Measurements from ENCODE around the gene TENM3. TPM values are rescaled to one million over a fixed set of nuclear protein-coding genes. Genes with fewer than 3 reads are reported as not detected.

TENM3 gene
- total RNA-seq, 1 donor from 2014 or later = 124 TPM

DNA sequence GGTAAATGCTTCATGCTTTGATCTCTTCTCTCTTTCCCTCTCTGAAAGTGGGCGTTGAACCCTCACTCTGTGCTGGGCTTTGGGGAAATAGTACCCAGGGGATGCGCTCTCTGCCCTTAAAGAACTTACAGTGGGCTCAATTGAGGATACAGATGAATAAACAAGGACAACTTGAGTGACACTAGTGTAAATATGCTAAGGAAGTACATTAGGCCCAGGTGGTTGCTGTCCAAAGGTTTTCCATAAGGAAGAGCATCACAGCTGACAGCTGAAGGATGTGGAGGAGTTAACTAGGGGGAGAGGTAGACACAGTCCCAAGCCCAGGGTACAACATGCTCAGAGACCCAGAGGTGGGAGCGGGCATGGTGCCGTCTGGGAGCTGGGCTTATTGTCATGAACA, 49.4 kb downstream of the TENM3 start:
- H3K36me3 Mint-ChIP-seq (ENCODE audit: unreplicated experiment) = no peaks in the 10 kb centered on the region
- DNase-seq = no peak
- no peak overlapping the region for H3K4me3 Mint-ChIP-seq (ENCODE audit: unreplicated experiment)
- no peak overlapping the region for H3K27ac Mint-ChIP-seq (ENCODE audit: unreplicated experiment)
- H3K9me3 Mint-ChIP-seq (ENCODE audit: unreplicated experiment) = no peaks in the 10 kb centered on the region
- H3K27me3 Mint-ChIP-seq (ENCODE audit: unreplicated experiment) = no peaks in the 10 kb centered on the region
- TF ChIP-seq, protein P1, sequence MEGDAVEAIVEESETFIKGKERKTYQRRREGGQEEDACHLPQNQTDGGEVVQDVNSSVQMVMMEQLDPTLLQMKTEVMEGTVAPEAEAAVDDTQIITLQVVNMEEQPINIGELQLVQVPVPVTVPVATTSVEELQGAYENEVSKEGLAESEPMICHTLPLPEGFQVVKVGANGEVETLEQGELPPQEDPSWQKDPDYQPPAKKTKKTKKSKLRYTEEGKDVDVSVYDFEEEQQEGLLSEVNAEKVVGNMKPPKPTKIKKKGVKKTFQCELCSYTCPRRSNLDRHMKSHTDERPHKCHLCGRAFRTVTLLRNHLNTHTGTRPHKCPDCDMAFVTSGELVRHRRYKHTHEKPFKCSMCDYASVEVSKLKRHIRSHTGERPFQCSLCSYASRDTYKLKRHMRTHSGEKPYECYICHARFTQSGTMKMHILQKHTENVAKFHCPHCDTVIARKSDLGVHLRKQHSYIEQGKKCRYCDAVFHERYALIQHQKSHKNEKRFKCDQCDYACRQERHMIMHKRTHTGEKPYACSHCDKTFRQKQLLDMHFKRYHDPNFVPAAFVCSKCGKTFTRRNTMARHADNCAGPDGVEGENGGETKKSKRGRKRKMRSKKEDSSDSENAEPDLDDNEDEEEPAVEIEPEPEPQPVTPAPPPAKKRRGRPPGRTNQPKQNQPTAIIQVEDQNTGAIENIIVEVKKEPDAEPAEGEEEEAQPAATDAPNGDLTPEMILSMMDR (IDR thresholded peaks at IDR 0.05; ENCODE audit: partially characterized antibody, unreplicated experiment) = no peak
- H3K4me1 Mint-ChIP-seq (ENCODE audit: low read depth, unreplicated experiment) = no peaks in the 10 kb centered on the region

DNA sequence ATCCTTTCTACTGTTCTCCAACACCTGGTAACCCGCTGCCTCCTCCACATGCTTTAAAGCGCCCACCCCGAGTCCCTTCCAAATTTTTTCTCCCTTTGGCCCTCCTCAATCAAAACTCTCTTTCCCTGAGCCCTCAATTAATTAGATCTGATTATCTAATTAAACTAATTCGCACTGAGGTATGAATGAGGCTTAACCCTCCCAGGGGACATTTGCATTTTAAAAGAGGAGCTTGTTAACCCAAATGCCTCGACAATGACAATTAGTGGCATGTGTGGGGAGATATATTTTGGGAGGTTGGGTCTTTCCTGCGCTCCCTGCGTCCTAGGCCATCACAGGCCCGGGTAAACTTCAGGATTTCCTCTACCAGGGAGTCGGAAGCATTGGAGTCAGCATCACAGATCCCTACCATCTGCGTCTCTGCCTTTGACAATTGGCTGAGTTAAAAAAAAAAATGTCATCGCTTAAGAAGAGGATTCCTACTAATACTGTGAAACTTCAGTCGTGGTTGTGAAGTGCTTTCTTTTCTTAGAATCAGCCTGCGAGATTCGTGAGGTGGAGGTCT, 50.6 kb downstream of the TENM3 start:
- H3K36me3 Mint-ChIP-seq (ENCODE audit: unreplicated experiment) = no peaks in the 10 kb centered on the region

DNA sequence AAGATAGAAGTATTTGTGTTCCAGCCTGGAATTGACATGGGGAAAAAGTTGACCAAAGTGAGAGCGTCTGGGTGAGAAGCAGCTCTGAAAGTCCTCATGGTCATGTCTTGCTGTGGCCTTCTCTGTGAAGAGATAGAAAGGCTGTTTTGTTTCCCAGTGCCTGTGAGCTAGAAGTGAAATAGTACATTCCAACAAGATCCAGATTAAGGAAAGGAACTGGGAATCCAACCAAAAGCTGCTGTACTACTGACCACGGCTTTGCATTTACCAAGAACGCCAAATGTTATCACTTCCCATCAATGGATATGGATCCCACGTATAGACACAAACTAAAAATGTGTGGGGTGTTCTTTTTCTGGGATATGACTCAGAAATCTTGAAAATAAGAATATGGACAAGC, 51.2 kb downstream of the TENM3 start:
- H3K9me3 Mint-ChIP-seq (ENCODE audit: unreplicated experiment) = no peaks in the 10 kb centered on the region
- TF ChIP-seq, protein P1 (IDR thresholded peaks at IDR 0.05; ENCODE audit: partially characterized antibody, unreplicated experiment) = no peak
- H3K27me3 Mint-ChIP-seq (ENCODE audit: unreplicated experiment) = no peaks in the 10 kb centered on the region
- no peak overlapping the region for H3K4me3 Mint-ChIP-seq (ENCODE audit: unreplicated experiment)
- H3K36me3 Mint-ChIP-seq (ENCODE audit: unreplicated experiment) = no peaks in the 10 kb centered on the region
- H3K27ac Mint-ChIP-seq (ENCODE audit: unreplicated experiment) = no peak overlapping the region
- H3K4me1 Mint-ChIP-seq (ENCODE audit: low read depth, unreplicated experiment) = no peaks in the 10 kb centered on the region
- DNase-seq = no peak

More for the DNA sequence above, 50.6 kb downstream of the TENM3 start:
- no peaks in the 10 kb centered on the region for H3K27me3 Mint-ChIP-seq (ENCODE audit: unreplicated experiment)
- DNase-seq = no peak
- H3K27ac Mint-ChIP-seq (ENCODE audit: unreplicated experiment) = no peak overlapping the region
- TF ChIP-seq, protein P1 (IDR thresholded peaks at IDR 0.05; ENCODE audit: partially characterized antibody, unreplicated experiment) = no peak
- H3K4me3 Mint-ChIP-seq (ENCODE audit: unreplicated experiment) = no peak overlapping the region
- H3K9me3 Mint-ChIP-seq (ENCODE audit: unreplicated experiment) = no peaks in the 10 kb centered on the region
- H3K4me1 Mint-ChIP-seq (ENCODE audit: low read depth, unreplicated experiment) = no peaks in the 10 kb centered on the region

DNA sequence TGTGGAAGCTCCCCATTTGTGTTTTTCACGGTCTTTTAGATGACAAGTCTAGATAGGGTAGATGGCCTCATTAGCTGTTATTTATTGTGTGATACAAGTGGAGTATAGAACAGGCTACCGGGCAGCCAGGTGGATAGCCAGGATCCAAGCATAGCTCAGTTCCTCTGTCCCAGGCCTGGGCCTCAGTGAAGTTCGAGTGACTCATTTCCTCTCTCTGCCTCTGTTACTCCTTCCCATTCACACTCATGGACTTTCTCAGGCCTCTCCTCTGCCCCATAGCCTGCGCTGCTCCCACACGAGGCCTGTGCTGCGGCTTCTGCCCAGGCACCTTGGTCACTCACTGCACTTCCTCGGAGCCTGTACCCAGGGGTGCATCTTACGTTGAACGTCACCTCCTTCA, 54.5 kb downstream of the TENM3 start:
- no peak overlapping the region for H3K27ac Mint-ChIP-seq (ENCODE audit: unreplicated experiment)
- H3K4me3 Mint-ChIP-seq (ENCODE audit: unreplicated experiment) = no peak overlapping the region
- H3K9me3 Mint-ChIP-seq (ENCODE audit: unreplicated experiment) = no peaks in the 10 kb centered on the region
- TF ChIP-seq, protein P1 (IDR thresholded peaks at IDR 0.05; ENCODE audit: partially characterized antibody, unreplicated experiment) = no peak
- no peak for DNase-seq
- H3K4me1 Mint-ChIP-seq (ENCODE audit: low read depth, unreplicated experiment) = peaks cover 2% of the 10 kb centered on the region
- H3K36me3 Mint-ChIP-seq (ENCODE audit: unreplicated experiment) = no peaks in the 10 kb centered on the region
- no peaks in the 10 kb centered on the region for H3K27me3 Mint-ChIP-seq (ENCODE audit: unreplicated experiment)

DNA sequence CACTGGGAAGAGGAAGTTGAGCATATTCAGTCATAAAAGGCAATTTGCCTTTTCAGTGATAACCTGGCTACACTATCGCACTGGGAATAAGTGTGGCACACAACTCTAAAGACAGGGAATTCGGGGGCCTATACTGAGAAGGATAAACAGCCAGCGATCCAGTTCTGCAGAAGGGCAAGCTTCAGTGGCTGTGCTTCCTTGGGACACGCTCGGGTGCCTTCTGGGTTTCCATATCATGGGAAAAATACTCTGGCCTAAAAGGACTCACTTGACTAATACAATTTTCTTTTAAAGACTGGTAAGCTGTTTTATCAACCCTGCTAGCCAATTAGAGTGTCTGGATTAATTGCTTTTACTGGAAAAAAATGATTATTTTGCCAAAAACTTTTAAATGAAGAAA, 58.5 kb downstream of the TENM3 start:
- TF ChIP-seq, protein P1 (IDR thresholded peaks at IDR 0.05; ENCODE audit: partially characterized antibody, unreplicated experiment) = no peak
- Mint-ChIP-seq H3K27ac (ENCODE audit: unreplicated experiment) (no peak overlapping the region), H3K4me1 (ENCODE audit: low read depth, unreplicated experiment) (peaks cover 2% of the 10 kb centered on the region), H3K36me3 (ENCODE audit: unreplicated experiment) (no peaks in the 10 kb centered on the region), H3K9me3 (ENCODE audit: unreplicated experiment) (no peaks in the 10 kb centered on the region), H3K27me3 (ENCODE audit: unreplicated experiment) (no peaks in the 10 kb centered on the region), H3K4me3 (ENCODE audit: unreplicated experiment) (no peak overlapping the region)
- no peak for DNase-seq

All from glutamatergic neuron (in vitro differentiated cells).